ENCODE measurements around the gene UVRAG.
A peak's percentile ranks its signal among the peaks of the same experiment; 100 is the strongest.

UVRAG gene

DNA sequence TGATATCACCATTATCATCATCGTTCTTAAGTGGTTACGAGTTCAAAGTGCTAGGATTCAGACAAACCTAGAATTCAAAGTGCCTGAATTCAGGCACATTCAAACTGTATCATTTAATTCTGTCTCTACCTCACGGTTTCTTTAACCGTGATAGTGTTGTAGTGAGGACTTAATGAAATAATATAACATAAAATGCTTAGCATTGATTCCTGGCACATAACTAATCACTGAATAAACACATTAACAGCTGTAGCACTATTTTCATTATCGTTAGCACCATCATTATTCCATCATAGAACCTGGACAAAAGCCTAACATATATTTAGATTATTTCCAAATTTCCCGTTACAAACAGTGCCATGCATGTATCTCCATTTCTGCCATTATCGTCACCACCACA is 289.3 kb downstream of the UVRAG start:
- DNase-seq (ENCODE audit: insufficient read length, low spot score) = no peak
- no peak for TF ChIP-seq PAX5 (IDR thresholded peaks at IDR 0.05; ENCODE audit: insufficient read depth, low read length, severe bottlenecking)
- no peak for TF ChIP-seq POLR2AphosphoS5 (IDR thresholded peaks at IDR 0.05; ENCODE audit: low read depth, low read length)
- no peak for TF ChIP-seq TAF1 (IDR thresholded peaks at IDR 0.05; ENCODE audit: low read depth, low read length)
- FAIRE-seq = no peak

DNA sequence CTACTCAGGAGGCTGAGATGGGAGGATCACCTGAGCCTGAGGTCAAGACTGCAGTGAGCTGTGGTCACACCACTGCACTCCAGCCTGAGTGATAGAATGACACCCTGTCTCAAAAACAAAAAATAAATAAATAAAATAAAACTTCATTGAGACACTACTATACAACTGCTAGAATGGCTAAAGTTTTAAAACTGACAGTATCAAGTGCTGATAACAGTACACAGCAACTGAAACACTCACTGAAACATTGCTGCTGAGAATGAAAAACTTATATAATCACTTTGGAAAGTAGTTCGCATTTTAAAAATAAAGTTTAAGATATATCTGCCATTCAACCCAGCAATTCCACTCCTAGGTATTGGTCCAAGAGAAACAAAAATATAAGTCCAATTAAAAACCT is 290.6 kb downstream of the UVRAG start:
- TF ChIP-seq POU2F2 (IDR thresholded peaks at IDR 0.05; ENCODE audit: low read depth, low read length) (no peak), POLR2AphosphoS5 (IDR thresholded peaks at IDR 0.05; ENCODE audit: low read depth, low read length) (no peak), POLR2A (IDR thresholded peaks at IDR 0.05; ENCODE audit: low read depth, low read length) (no peak), PAX5 (IDR thresholded peaks at IDR 0.05; ENCODE audit: insufficient read depth, low read length, severe bottlenecking) (no peak), TAF1 (IDR thresholded peaks at IDR 0.05; ENCODE audit: low read depth, low read length) (no peak), SPI1 (IDR thresholded peaks at IDR 0.05; ENCODE audit: low read depth, low read length) (no peak)
- FAIRE-seq (no peak), DNase-seq (ENCODE audit: insufficient read length, low spot score) (no peak)

DNA sequence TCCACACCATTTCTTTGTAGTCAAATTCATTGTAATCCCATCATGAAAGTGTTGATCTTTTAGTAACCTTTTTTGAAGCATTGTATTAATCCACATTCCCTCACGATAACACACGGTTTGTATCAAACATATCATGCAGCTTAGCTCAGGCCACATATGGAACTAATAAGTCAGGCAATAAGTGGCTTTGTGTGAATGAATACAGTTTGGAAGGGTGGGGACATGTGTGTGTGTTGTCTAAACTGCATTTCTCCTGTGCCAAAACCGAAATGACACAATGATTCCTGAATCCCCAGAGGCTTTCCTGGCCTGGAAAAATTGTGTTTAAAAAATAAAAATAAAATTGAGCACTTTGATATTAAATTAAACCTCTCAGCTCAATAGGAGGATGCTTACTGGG is 293.0 kb downstream of the UVRAG start:
- DNase-seq (ENCODE audit: insufficient read length, low spot score) (no peak), FAIRE-seq (no peak)
- TF ChIP-seq SPI1 (IDR thresholded peaks at IDR 0.05; ENCODE audit: low read depth, low read length) (no peak), PAX5 (IDR thresholded peaks at IDR 0.05; ENCODE audit: insufficient read depth, low read length, severe bottlenecking) (no peak), POLR2AphosphoS5 (IDR thresholded peaks at IDR 0.05; ENCODE audit: low read depth, low read length) (no peak), POLR2A (IDR thresholded peaks at IDR 0.05; ENCODE audit: low read depth, low read length) (no peak), POU2F2 (IDR thresholded peaks at IDR 0.05; ENCODE audit: low read depth, low read length) (no peak), TAF1 (IDR thresholded peaks at IDR 0.05; ENCODE audit: low read depth, low read length) (no peak)

DNA sequence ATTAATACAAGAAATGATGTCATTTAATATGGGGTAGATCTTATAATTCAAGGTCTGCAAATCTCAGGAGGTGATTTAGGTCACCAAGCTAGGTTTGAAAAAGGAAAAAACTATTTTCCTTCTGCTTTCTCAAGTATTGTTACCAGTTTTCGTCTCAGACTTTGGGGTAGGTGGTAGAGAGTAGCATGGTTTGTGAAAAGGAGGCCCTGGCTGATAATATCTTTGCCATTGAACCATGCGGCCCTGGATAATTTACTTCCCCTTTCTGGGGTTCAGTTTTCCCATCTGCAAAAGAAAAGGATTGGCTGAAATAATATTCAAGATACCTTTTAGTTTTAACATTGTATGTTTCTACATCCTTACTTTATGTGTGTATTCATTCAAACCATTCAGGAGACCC is 299.2 kb downstream of the UVRAG start:
- TF ChIP-seq POLR2A (IDR thresholded peaks at IDR 0.05; ENCODE audit: low read depth, low read length) (no peak), POU2F2 (IDR thresholded peaks at IDR 0.05; ENCODE audit: low read depth, low read length) (no peak), PAX5 (IDR thresholded peaks at IDR 0.05; ENCODE audit: insufficient read depth, low read length, severe bottlenecking) (no peak), SPI1 (IDR thresholded peaks at IDR 0.05; ENCODE audit: low read depth, low read length) (no peak), POLR2AphosphoS5 (IDR thresholded peaks at IDR 0.05; ENCODE audit: low read depth, low read length) (no peak), TAF1 (IDR thresholded peaks at IDR 0.05; ENCODE audit: low read depth, low read length) (no peak)
- DNase-seq (ENCODE audit: insufficient read length, low spot score) (no peak), FAIRE-seq (peak; percentile 56)

DNA sequence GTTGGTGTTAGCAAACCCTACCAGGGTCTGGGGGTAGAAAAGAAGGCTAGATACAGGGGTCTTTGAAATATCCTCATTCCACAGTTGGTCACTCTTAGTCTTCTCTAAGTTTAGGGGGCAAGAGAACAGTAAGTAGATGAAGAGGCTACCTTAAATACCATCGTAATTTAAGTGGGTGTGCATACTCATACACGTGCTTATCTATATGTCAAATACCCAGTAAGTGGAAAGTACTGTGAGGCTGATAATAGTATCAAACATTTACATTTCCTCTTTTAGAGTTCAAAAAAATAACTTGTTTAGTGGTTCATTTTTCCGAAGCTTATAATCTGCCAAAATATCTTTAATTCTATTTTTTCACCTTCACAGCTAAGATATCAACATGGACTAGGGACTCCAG is 300.5 kb downstream of the UVRAG start:
- no peak for DNase-seq (ENCODE audit: insufficient read length, low spot score)
- TF ChIP-seq POLR2AphosphoS5 (IDR thresholded peaks at IDR 0.05; ENCODE audit: low read depth, low read length) (no peak), TAF1 (IDR thresholded peaks at IDR 0.05; ENCODE audit: low read depth, low read length) (no peak), SPI1 (IDR thresholded peaks at IDR 0.05; ENCODE audit: low read depth, low read length) (no peak), PAX5 (IDR thresholded peaks at IDR 0.05; ENCODE audit: insufficient read depth, low read length, severe bottlenecking) (no peak), POLR2A (IDR thresholded peaks at IDR 0.05; ENCODE audit: low read depth, low read length) (no peak), POU2F2 (IDR thresholded peaks at IDR 0.05; ENCODE audit: low read depth, low read length) (no peak)
- no peak for FAIRE-seq

DNA sequence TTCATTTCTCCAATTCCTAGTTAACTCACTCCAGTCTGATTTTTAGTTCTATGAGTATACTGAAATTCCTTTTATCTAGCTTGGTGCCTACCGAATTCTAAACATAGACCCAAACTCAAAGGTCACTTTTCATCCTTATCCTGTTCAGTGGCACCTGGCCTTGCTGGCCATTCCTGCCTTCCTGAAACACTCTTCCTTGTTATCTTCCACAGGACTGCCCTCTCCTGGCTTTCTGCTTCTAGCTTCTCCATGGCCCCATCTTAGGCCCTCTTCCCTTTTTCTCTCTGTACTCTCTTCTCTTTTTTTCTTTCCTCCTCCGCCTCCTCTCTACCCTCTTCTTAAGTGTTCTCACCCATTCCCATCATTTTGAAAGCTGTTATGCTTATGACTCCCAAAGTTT is 304.0 kb downstream of the UVRAG start:
- DNase-seq (ENCODE audit: insufficient read length, low spot score) (no peak), FAIRE-seq (peak; percentile 54)
- TF ChIP-seq POLR2A (IDR thresholded peaks at IDR 0.05; ENCODE audit: low read depth, low read length) (no peak), TAF1 (IDR thresholded peaks at IDR 0.05; ENCODE audit: low read depth, low read length) (no peak), POLR2AphosphoS5 (IDR thresholded peaks at IDR 0.05; ENCODE audit: low read depth, low read length) (no peak), PAX5 (IDR thresholded peaks at IDR 0.05; ENCODE audit: insufficient read depth, low read length, severe bottlenecking) (no peak), SPI1 (IDR thresholded peaks at IDR 0.05; ENCODE audit: low read depth, low read length) (no peak), POU2F2 (IDR thresholded peaks at IDR 0.05; ENCODE audit: low read depth, low read length) (no peak)

DNA sequence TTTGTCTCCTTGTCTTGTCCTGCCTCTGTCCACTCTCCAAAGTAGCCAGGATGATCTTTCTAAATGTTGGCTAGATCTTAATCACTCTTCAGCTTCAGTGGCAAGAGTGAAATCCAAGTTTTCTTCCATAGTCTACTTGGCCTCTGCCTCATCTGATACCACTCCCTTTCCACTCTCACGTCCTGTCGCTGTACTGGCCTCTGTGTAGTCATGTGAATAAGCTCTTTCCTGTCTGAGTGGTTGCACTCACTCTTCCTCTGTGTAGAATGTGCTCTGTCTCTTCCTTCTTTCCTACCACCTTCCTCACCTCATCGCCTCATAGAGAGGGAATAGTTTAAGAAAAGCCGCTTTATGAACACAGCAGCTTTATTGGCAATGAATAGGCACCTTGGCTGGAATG is 304.8 kb downstream of the UVRAG start:
- TF ChIP-seq POU2F2 (IDR thresholded peaks at IDR 0.05; ENCODE audit: low read depth, low read length) = no peak
- no peak for TF ChIP-seq POLR2AphosphoS5 (IDR thresholded peaks at IDR 0.05; ENCODE audit: low read depth, low read length)
- TF ChIP-seq POLR2A (IDR thresholded peaks at IDR 0.05; ENCODE audit: low read depth, low read length) = no peak
- no peak for TF ChIP-seq SPI1 (IDR thresholded peaks at IDR 0.05; ENCODE audit: low read depth, low read length)
- no peak for TF ChIP-seq PAX5 (IDR thresholded peaks at IDR 0.05; ENCODE audit: insufficient read depth, low read length, severe bottlenecking)
- TF ChIP-seq TAF1 (IDR thresholded peaks at IDR 0.05; ENCODE audit: low read depth, low read length) = no peak
- DNase-seq (ENCODE audit: insufficient read length, low spot score) (no peak), FAIRE-seq (peak; percentile 79)

DNA sequence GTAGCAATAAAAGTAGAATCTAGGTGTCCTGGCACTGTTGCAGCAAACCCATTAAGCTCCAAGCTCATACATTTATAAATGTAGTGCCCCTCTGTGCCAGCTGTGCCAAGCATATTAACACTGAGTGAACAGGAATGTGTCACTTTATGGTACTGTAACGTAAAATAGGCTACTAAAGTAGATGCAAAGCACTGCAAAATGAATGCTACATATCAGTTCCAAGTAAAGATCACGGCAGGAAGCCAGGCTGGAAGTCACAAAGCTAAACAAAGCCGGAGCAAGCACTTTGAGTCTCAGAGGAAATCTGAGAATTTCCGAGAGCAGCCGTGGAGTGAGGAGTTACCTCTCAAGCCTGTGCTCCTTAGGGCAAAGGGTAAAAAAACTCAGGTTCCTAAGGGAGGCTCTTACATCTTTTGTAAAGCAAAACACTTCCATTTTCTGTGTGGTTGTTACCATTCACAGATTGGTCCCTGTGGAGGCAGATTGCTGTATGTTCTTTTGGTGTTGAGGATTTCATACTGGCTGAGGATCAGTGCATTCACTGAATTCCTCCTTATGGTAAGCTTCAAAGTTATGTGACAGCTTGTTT is 305.6 kb downstream of the UVRAG start:
- FAIRE-seq (no peak), DNase-seq (ENCODE audit: insufficient read length, low spot score) (no peak)
- TF ChIP-seq SPI1 (IDR thresholded peaks at IDR 0.05; ENCODE audit: low read depth, low read length) (no peak), TAF1 (IDR thresholded peaks at IDR 0.05; ENCODE audit: low read depth, low read length) (no peak), POU2F2 (IDR thresholded peaks at IDR 0.05; ENCODE audit: low read depth, low read length) (no peak), POLR2AphosphoS5 (IDR thresholded peaks at IDR 0.05; ENCODE audit: low read depth, low read length) (no peak), POLR2A (IDR thresholded peaks at IDR 0.05; ENCODE audit: low read depth, low read length) (no peak), PAX5 (IDR thresholded peaks at IDR 0.05; ENCODE audit: insufficient read depth, low read length, severe bottlenecking) (no peak)

DNA sequence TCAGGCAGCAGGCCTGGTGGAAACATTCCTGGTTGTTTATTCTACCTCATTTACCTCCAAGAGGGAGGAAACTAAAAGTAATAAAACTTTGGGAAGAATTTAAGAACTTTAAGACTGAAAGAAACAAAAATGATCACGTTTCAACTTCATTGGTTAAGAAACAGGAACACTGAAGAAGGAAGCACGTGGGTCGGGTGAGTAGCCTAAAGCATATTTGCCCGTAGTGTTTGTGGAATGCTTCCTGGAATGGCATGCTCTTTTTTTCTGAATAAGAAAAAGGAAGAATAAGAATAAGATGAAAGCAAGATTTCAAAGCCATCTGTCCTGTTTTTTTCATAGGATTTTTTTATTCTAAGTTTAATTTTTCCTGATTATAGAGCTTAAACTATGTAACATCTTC is 308.2 kb downstream of the UVRAG start:
- FAIRE-seq (no peak), DNase-seq (ENCODE audit: insufficient read length, low spot score) (no peak)
- TF ChIP-seq POLR2AphosphoS5 (IDR thresholded peaks at IDR 0.05; ENCODE audit: low read depth, low read length) (no peak), POLR2A (IDR thresholded peaks at IDR 0.05; ENCODE audit: low read depth, low read length) (no peak), POU2F2 (IDR thresholded peaks at IDR 0.05; ENCODE audit: low read depth, low read length) (no peak), TAF1 (IDR thresholded peaks at IDR 0.05; ENCODE audit: low read depth, low read length) (no peak), SPI1 (IDR thresholded peaks at IDR 0.05; ENCODE audit: low read depth, low read length) (no peak), PAX5 (IDR thresholded peaks at IDR 0.05; ENCODE audit: insufficient read depth, low read length, severe bottlenecking) (no peak)

Measured in GM12891 (cell line).